ENCODE measurements around the gene IGSF11.

Gene IGSF11

GRCh38 chr3:118907909-118908308, 126.7 kb downstream of the IGSF11 start:
- Histone ChIP-seq H3K56ac (ENCODE audit: low read length) (no peak overlapping the region), H4K8ac (ENCODE audit: low read depth, low read length) (no peak overlapping the region), H2BK120ac (ENCODE audit: low read depth, low read length) (no peak overlapping the region), H3K18ac (ENCODE audit: low read length) (no peak overlapping the region), H3K4me3 (ENCODE audit: low read length) (no peak overlapping the region), H3K27me3 (ENCODE audit: insufficient read depth, low read length, poor library complexity) (no peaks in the 10 kb centered on the region), H3K79me2 (ENCODE audit: control insufficient read depth, insufficient read depth, low read length) (no peaks in the 10 kb centered on the region), H3K27ac (ENCODE audit: low read depth, low read length) (no peak overlapping the region), H3K36me3 (ENCODE audit: control insufficient read depth, insufficient read depth, low read length) (no peaks in the 10 kb centered on the region), H3K9ac (ENCODE audit: low read length) (no peak overlapping the region), H3K4me2 (ENCODE audit: low read length) (no peak overlapping the region), H2AK5ac (ENCODE audit: low read length) (no peak overlapping the region), H3K79me1 (ENCODE audit: low read length) (no peaks in the 10 kb centered on the region), H3K4me1 (ENCODE audit: control insufficient read depth, low read depth, low read length) (no peaks in the 10 kb centered on the region), H3K4ac (ENCODE audit: low read depth, low read length) (no peak overlapping the region), H3K23ac (ENCODE audit: low read length) (no peak overlapping the region), H4K5ac (ENCODE audit: low read length) (no peak overlapping the region), H2BK15ac (replicated peaks; ENCODE audit: low read depth) (no peak overlapping the region), H2BK5ac (ENCODE audit: low read length) (no peak overlapping the region)
- no CpG with 5 or more reads among the region's 2 CpGs for WGBS (ENCODE audit: extremely low coverage, insufficient coverage, low lambda C conversion rate)
- DNase-seq = peak; percentile 63

- H2AK5ac ChIP-seq (ENCODE audit: low read length) = no peak overlapping the region
- H4K5ac ChIP-seq (ENCODE audit: low read length) = no peak overlapping the region
- H2BK120ac ChIP-seq (ENCODE audit: low read depth, low read length) = no peak overlapping the region
- no peaks in the 10 kb centered on the region for H3K36me3 ChIP-seq (ENCODE audit: control insufficient read depth, insufficient read depth, low read length)
- H3K79me2 ChIP-seq (ENCODE audit: control insufficient read depth, insufficient read depth, low read length) = no peaks in the 10 kb centered on the region
- no peak overlapping the region for H3K9ac ChIP-seq (ENCODE audit: low read length)
- no peaks in the 10 kb centered on the region for H3K79me1 ChIP-seq (ENCODE audit: low read length)
- no peak overlapping the region for H4K8ac ChIP-seq (ENCODE audit: low read depth, low read length)
- H3K4me3 ChIP-seq (ENCODE audit: low read length) = no peak overlapping the region
- H3K56ac ChIP-seq (ENCODE audit: low read length) = no peak overlapping the region
- DNase-seq = no peak
- no peaks in the 10 kb centered on the region for H3K4me1 ChIP-seq (ENCODE audit: control insufficient read depth, low read depth, low read length)
- H2BK5ac ChIP-seq (ENCODE audit: low read length) = no peak overlapping the region
- H2BK15ac ChIP-seq (replicated peaks; ENCODE audit: low read depth) = no peak overlapping the region
- H3K23ac ChIP-seq (ENCODE audit: low read length) = no peak overlapping the region
- no CpG with 5 or more reads among the region's 4 CpGs for whole genome bisulfite sequencing (ENCODE audit: extremely low coverage, insufficient coverage, low lambda C conversion rate)
- H3K27ac ChIP-seq (ENCODE audit: low read depth, low read length) = no peak overlapping the region
- H3K4ac ChIP-seq (ENCODE audit: low read depth, low read length) = no peak overlapping the region
- H3K4me2 ChIP-seq (ENCODE audit: low read length) = no peak overlapping the region
- H3K27me3 ChIP-seq (ENCODE audit: insufficient read depth, low read length, poor library complexity) = no peaks in the 10 kb centered on the region
- no peak overlapping the region for H3K18ac ChIP-seq (ENCODE audit: low read length)
Observed at GRCh38 chr3:118900737-118901525, 133.7 kb downstream of the IGSF11 start.

- H2AK5ac ChIP-seq (ENCODE audit: low read length) = no peak overlapping the region
- no peak overlapping the region for H2BK15ac ChIP-seq (replicated peaks; ENCODE audit: low read depth)
- H3K79me2 ChIP-seq (ENCODE audit: control insufficient read depth, insufficient read depth, low read length) = no peaks in the 10 kb centered on the region
- no peak overlapping the region for H3K23ac ChIP-seq (ENCODE audit: low read length)
- H3K27ac ChIP-seq (ENCODE audit: low read depth, low read length) = no peak overlapping the region
- H4K5ac ChIP-seq (ENCODE audit: low read length) = no peak overlapping the region
- no peaks in the 10 kb centered on the region for H3K79me1 ChIP-seq (ENCODE audit: low read length)
- H3K36me3 ChIP-seq (ENCODE audit: control insufficient read depth, insufficient read depth, low read length) = no peaks in the 10 kb centered on the region
- no peak overlapping the region for H3K56ac ChIP-seq (ENCODE audit: low read length)
- H3K27me3 ChIP-seq (ENCODE audit: insufficient read depth, low read length, poor library complexity) = no peaks in the 10 kb centered on the region
- no peak for DNase-seq
- no peak overlapping the region for H3K9ac ChIP-seq (ENCODE audit: low read length)
- H4K8ac ChIP-seq (ENCODE audit: low read depth, low read length) = no peak overlapping the region
- no peak overlapping the region for H2BK5ac ChIP-seq (ENCODE audit: low read length)
- no peak overlapping the region for H3K4ac ChIP-seq (ENCODE audit: low read depth, low read length)
- H3K18ac ChIP-seq (ENCODE audit: low read length) = no peak overlapping the region
- H3K4me3 ChIP-seq (ENCODE audit: low read length) = no peak overlapping the region
- H3K4me1 ChIP-seq (ENCODE audit: control insufficient read depth, low read depth, low read length) = no peaks in the 10 kb centered on the region
- WGBS (ENCODE audit: extremely low coverage, insufficient coverage, low lambda C conversion rate) = no CpG with 5 or more reads among the region's 2 CpGs
- H3K4me2 ChIP-seq (ENCODE audit: low read length) = no peak overlapping the region
- H2BK120ac ChIP-seq (ENCODE audit: low read depth, low read length) = no peak overlapping the region
Observed at GRCh38 chr3:118890206-118890605, 144.4 kb downstream of the IGSF11 start.

- H3K4ac ChIP-seq (ENCODE audit: low read depth, low read length) = no peak overlapping the region
- DNase-seq = no peak
- no peaks in the 10 kb centered on the region for H3K4me1 ChIP-seq (ENCODE audit: control insufficient read depth, low read depth, low read length)
- H3K27ac ChIP-seq (ENCODE audit: low read depth, low read length) = no peak overlapping the region
- H3K79me1 ChIP-seq (ENCODE audit: low read length) = no peaks in the 10 kb centered on the region
- no peak overlapping the region for H2AK5ac ChIP-seq (ENCODE audit: low read length)
- H3K79me2 ChIP-seq (ENCODE audit: control insufficient read depth, insufficient read depth, low read length) = no peaks in the 10 kb centered on the region
- H3K4me2 ChIP-seq (ENCODE audit: low read length) = no peak overlapping the region
- no peak overlapping the region for H3K23ac ChIP-seq (ENCODE audit: low read length)
- no peak overlapping the region for H3K9ac ChIP-seq (ENCODE audit: low read length)
- no peak overlapping the region for H2BK120ac ChIP-seq (ENCODE audit: low read depth, low read length)
- no peak overlapping the region for H4K8ac ChIP-seq (ENCODE audit: low read depth, low read length)
- no peak overlapping the region for H3K18ac ChIP-seq (ENCODE audit: low read length)
- H3K36me3 ChIP-seq (ENCODE audit: control insufficient read depth, insufficient read depth, low read length) = no peaks in the 10 kb centered on the region
- no peak overlapping the region for H4K5ac ChIP-seq (ENCODE audit: low read length)
- H3K4me3 ChIP-seq (ENCODE audit: low read length) = no peak overlapping the region
- no peak overlapping the region for H3K56ac ChIP-seq (ENCODE audit: low read length)
- no peak overlapping the region for H2BK5ac ChIP-seq (ENCODE audit: low read length)
- H3K27me3 ChIP-seq (ENCODE audit: insufficient read depth, low read length, poor library complexity) = no peaks in the 10 kb centered on the region
- H2BK15ac ChIP-seq (replicated peaks; ENCODE audit: low read depth) = no peak overlapping the region
Observed at GRCh38 chr3:118889691-118890090, 145.0 kb downstream of the IGSF11 start.

GRCh38 chr3:118886708-118887107, 147.9 kb downstream of the IGSF11 start:
- H3K56ac ChIP-seq (ENCODE audit: low read length) = no peak overlapping the region
- H3K27me3 ChIP-seq (ENCODE audit: insufficient read depth, low read length, poor library complexity) = no peaks in the 10 kb centered on the region
- no peak for DNase-seq
- no peak overlapping the region for H2BK5ac ChIP-seq (ENCODE audit: low read length)
- no peaks in the 10 kb centered on the region for H3K79me1 ChIP-seq (ENCODE audit: low read length)
- no peak overlapping the region for H2BK120ac ChIP-seq (ENCODE audit: low read depth, low read length)
- H3K9ac ChIP-seq (ENCODE audit: low read length) = no peak overlapping the region
- no peaks in the 10 kb centered on the region for H3K36me3 ChIP-seq (ENCODE audit: control insufficient read depth, insufficient read depth, low read length)
- H4K8ac ChIP-seq (ENCODE audit: low read depth, low read length) = no peak overlapping the region
- no peak overlapping the region for H2BK15ac ChIP-seq (replicated peaks; ENCODE audit: low read depth)
- H3K23ac ChIP-seq (ENCODE audit: low read length) = no peak overlapping the region
- H4K5ac ChIP-seq (ENCODE audit: low read length) = no peak overlapping the region
- no peak overlapping the region for H3K4ac ChIP-seq (ENCODE audit: low read depth, low read length)
- no peak overlapping the region for H3K4me3 ChIP-seq (ENCODE audit: low read length)
- no peak overlapping the region for H3K18ac ChIP-seq (ENCODE audit: low read length)
- H3K4me2 ChIP-seq (ENCODE audit: low read length) = no peak overlapping the region
- no CpG with 5 or more reads among the region's 3 CpGs for WGBS (ENCODE audit: extremely low coverage, insufficient coverage, low lambda C conversion rate)
- H3K79me2 ChIP-seq (ENCODE audit: control insufficient read depth, insufficient read depth, low read length) = no peaks in the 10 kb centered on the region
- H2AK5ac ChIP-seq (ENCODE audit: low read length) = no peak overlapping the region
- H3K27ac ChIP-seq (ENCODE audit: low read depth, low read length) = no peak overlapping the region
- H3K4me1 ChIP-seq (ENCODE audit: control insufficient read depth, low read depth, low read length) = no peaks in the 10 kb centered on the region

GRCh38 chr3:118884748-118885206, 149.9 kb downstream of the IGSF11 start:
- H3K4ac ChIP-seq (ENCODE audit: low read depth, low read length) = no peak overlapping the region
- H3K79me1 ChIP-seq (ENCODE audit: low read length) = no peaks in the 10 kb centered on the region
- H2BK5ac ChIP-seq (ENCODE audit: low read length) = no peak overlapping the region
- H2BK15ac ChIP-seq (replicated peaks; ENCODE audit: low read depth) = no peak overlapping the region
- H4K5ac ChIP-seq (ENCODE audit: low read length) = no peak overlapping the region
- H3K27me3 ChIP-seq (ENCODE audit: insufficient read depth, low read length, poor library complexity) = no peaks in the 10 kb centered on the region
- no peak overlapping the region for H3K4me3 ChIP-seq (ENCODE audit: low read length)
- no CpG with 5 or more reads among the region's 3 CpGs for WGBS (ENCODE audit: extremely low coverage, insufficient coverage, low lambda C conversion rate)
- H2BK120ac ChIP-seq (ENCODE audit: low read depth, low read length) = no peak overlapping the region
- H3K4me2 ChIP-seq (ENCODE audit: low read length) = no peak overlapping the region
- no peaks in the 10 kb centered on the region for H3K36me3 ChIP-seq (ENCODE audit: control insufficient read depth, insufficient read depth, low read length)
- H3K27ac ChIP-seq (ENCODE audit: low read depth, low read length) = no peak overlapping the region
- no peak overlapping the region for H3K18ac ChIP-seq (ENCODE audit: low read length)
- H3K9ac ChIP-seq (ENCODE audit: low read length) = no peak overlapping the region
- H3K23ac ChIP-seq (ENCODE audit: low read length) = no peak overlapping the region
- peak; percentile 48 for DNase-seq
- H4K8ac ChIP-seq (ENCODE audit: low read depth, low read length) = no peak overlapping the region
- H3K79me2 ChIP-seq (ENCODE audit: control insufficient read depth, insufficient read depth, low read length) = no peaks in the 10 kb centered on the region
- H2AK5ac ChIP-seq (ENCODE audit: low read length) = no peak overlapping the region
- no peak overlapping the region for H3K56ac ChIP-seq (ENCODE audit: low read length)
- no peaks in the 10 kb centered on the region for H3K4me1 ChIP-seq (ENCODE audit: control insufficient read depth, low read depth, low read length)

Measured in mesendoderm (in vitro differentiated cells).